Measurements from ENCODE around the gene ORAI1.
"Not testable (repeated sequence)": the region's sequence is repeated elsewhere in the genome, so short reads cannot be mapped to it uniquely, and the experiment has no call there.

ORAI1 gene

DNA sequence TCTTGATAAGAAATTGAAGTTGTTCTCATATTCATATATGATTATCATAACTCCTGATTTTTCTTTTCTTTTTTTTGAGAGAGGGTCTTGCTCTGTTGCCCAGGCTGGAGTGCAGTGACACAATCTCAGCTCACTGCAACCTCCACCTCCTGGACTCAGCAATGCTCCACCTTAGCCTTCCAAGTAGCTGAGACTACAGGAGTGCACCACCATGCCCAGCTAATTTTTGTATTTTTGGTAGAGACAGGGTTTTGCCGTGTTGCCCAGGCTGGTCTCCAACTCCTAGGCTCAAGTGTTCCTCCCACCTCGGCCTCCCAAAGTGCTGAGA lies 43.0 kb upstream of the ORAI1 start:
- Histone ChIP-seq H3K9ac (ENCODE audit: low read length) (peak overlapping the region; percentile 91), H3K27ac (ENCODE audit: low read length) (peak overlapping the region; percentile 3)

DNA sequence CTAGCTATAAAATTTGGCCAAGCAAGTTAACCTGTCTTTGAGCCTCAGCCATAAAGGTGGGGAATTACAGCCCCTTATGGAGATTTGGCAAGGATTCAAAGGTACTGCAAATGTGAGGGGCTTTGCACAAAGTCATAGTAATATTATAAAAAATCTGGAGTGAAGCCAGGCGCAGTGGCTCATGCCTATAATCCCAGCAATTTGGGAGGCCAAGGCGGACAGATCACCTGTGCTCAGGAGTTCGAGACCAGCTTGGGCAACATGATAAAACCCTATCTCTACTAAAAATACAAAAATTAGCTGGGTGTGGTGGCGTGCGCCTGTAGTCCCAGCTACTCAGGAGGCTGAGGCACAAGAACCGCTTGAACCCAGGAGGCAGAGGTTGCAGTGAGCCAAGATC lies 41.4 kb upstream of the ORAI1 start:
- H3K4me3 ChIP-seq (ENCODE audit: low read length); H3K9ac ChIP-seq (ENCODE audit: low read length); H3K27ac ChIP-seq (ENCODE audit: low read length); H3K36me3 ChIP-seq (ENCODE audit: control insufficient read depth, low read depth, low read length); H3K9me3 ChIP-seq (ENCODE audit: control insufficient read depth, low read depth, low read length); H3K27me3 ChIP-seq (ENCODE audit: control insufficient read depth, insufficient read depth, low read length): not testable (repeated sequence)
- H3K4me1 ChIP-seq (ENCODE audit: control insufficient read depth, low read depth, low read length) = peaks cover 19% of the 10 kb centered on the region

More for the DNA sequence above, 43.0 kb upstream of the ORAI1 start:
- not testable (repeated sequence) for H3K36me3 ChIP-seq (ENCODE audit: control insufficient read depth, low read depth, low read length); H3K9me3 ChIP-seq (ENCODE audit: control insufficient read depth, low read depth, low read length); H3K27me3 ChIP-seq (ENCODE audit: control insufficient read depth, insufficient read depth, low read length)
- Histone ChIP-seq H3K4me1 (ENCODE audit: control insufficient read depth, low read depth, low read length) (peaks cover 19% of the 10 kb centered on the region), H3K4me3 (ENCODE audit: low read length) (peak overlapping the region; percentile 72)

DNA sequence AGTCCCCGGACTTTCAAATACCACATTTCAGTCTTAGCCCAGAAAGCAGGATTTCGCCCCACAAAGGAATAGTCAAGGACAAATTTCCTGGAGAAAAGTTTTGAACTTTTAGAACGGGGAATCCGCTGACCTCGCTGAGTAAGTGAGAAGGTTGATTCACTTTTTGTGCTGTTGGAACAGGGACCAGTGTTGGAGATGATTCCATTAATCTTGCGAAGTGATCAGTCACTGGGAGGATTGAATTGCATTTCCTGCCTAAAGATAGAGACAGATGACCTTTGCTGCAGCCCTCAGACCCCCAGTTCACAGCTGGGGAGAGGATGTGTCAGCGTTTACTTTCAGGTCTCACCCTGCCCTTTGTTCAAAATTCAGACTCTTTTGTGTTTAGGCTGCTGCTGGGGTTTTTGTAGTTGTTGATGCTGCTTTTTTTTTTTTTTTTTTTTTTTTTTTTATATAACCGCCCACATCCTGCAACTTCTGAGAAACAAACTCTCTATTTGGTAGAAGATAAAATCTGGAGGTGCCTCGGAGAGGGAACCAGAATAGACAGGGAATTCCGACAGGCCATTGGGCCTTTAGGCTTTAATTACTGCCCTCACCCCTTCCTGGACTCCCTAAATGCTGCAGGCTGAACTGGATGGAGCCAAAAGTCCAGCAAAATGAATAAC lies 35.7 kb upstream of the ORAI1 start:
- Histone ChIP-seq H3K36me3 (ENCODE audit: control insufficient read depth, low read depth, low read length) (peaks cover 6% of the 10 kb centered on the region), H3K27ac (ENCODE audit: low read length) (peak overlapping the region; percentile 74), H3K4me3 (ENCODE audit: low read length) (peak overlapping the region; percentile 55), H3K4me1 (ENCODE audit: control insufficient read depth, low read depth, low read length) (peaks cover 9% of the 10 kb centered on the region), H3K9ac (ENCODE audit: low read length) (peak overlapping the region; percentile 73), H3K27me3 (ENCODE audit: control insufficient read depth, insufficient read depth, low read length) (no peaks in the 10 kb centered on the region), H3K9me3 (ENCODE audit: control insufficient read depth, low read depth, low read length) (no peaks in the 10 kb centered on the region)

DNA sequence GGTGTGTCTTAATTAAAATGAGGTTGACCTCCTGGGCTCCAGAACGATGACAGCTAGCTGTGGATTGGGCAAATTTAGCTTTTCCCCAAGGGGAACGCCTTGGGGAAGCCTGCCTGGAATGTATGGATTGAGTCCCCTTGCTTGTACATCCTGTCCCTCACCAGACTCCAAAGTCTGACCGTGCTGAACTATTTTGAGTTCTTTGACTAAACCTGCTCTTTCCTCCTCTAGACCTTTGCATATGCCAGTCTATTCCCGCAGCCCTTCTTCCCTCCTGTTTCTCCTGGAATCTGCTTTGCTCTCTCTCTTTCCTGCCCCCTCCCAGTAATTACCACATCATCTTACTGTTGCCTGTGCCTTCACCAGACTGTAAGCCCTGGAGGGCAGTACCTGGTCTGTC lies 34.0 kb upstream of the ORAI1 start:
- Histone ChIP-seq H3K36me3 (ENCODE audit: control insufficient read depth, low read depth, low read length) (peaks cover 9% of the 10 kb centered on the region), H3K4me1 (ENCODE audit: control insufficient read depth, low read depth, low read length) (peaks cover 9% of the 10 kb centered on the region), H3K9me3 (ENCODE audit: control insufficient read depth, low read depth, low read length) (no peaks in the 10 kb centered on the region), H3K4me3 (ENCODE audit: low read length) (no peak overlapping the region), H3K27me3 (ENCODE audit: control insufficient read depth, insufficient read depth, low read length) (no peaks in the 10 kb centered on the region), H3K9ac (ENCODE audit: low read length) (no peak overlapping the region), H3K27ac (ENCODE audit: low read length) (no peak overlapping the region)

DNA sequence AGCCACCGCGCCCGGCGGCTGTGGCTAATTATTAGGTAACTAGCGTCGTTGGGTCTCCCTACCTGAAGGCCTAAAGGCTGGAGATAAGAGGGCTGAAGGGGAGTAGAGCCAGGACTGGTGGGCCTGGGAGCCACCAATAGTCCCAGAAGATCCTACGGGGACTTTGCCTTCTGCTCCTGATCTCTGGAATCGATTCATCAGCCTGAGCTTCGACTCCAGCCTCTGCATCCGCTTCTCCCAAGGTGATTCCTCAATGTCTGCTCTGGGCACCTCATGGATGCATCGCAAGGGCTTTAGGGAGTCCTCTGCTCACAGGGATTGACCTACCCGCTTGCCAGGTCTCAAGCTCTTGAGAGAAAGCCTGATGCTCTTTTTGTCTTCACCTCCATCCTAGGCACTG lies 30.8 kb upstream of the ORAI1 start:
- H3K27ac ChIP-seq (ENCODE audit: low read length) = no peak overlapping the region

DNA sequence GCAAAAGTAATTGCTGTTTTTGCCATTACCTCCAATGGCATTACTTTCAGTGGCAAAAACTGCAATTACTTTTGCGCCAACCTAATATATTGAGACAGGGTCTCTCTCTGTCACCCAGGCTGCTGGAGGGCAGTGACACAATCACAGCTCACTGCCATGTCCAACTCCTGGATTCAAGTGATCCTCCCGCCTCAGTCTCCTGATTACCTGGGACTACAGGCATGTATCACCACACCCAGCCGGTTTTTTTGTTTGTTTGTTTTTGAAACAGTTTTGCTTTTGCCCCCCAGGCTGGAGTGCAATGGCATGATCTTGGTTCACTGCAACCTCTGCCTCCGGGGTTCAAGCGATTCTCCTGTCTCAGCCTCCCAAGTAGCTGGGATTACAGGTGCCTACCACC lies 29.8 kb upstream of the ORAI1 start:
- Histone ChIP-seq H3K4me3 (ENCODE audit: low read length) (no peak overlapping the region), H3K4me1 (ENCODE audit: control insufficient read depth, low read depth, low read length) (no peaks in the 10 kb centered on the region), H3K27ac (ENCODE audit: low read length) (no peak overlapping the region), H3K36me3 (ENCODE audit: control insufficient read depth, low read depth, low read length) (peaks cover 9% of the 10 kb centered on the region), H3K9ac (ENCODE audit: low read length) (no peak overlapping the region), H3K27me3 (ENCODE audit: control insufficient read depth, insufficient read depth, low read length) (no peaks in the 10 kb centered on the region), H3K9me3 (ENCODE audit: control insufficient read depth, low read depth, low read length) (no peaks in the 10 kb centered on the region)

More for the DNA sequence above, 30.8 kb upstream of the ORAI1 start:
- H3K27me3 ChIP-seq (ENCODE audit: control insufficient read depth, insufficient read depth, low read length) = no peaks in the 10 kb centered on the region
- peaks cover 5% of the 10 kb centered on the region for H3K4me1 ChIP-seq (ENCODE audit: control insufficient read depth, low read depth, low read length)
- H3K9me3 ChIP-seq (ENCODE audit: control insufficient read depth, low read depth, low read length) = no peaks in the 10 kb centered on the region
- H3K36me3 ChIP-seq (ENCODE audit: control insufficient read depth, low read depth, low read length) = peaks cover 9% of the 10 kb centered on the region
- no peak overlapping the region for H3K9ac ChIP-seq (ENCODE audit: low read length)
- no peak overlapping the region for H3K4me3 ChIP-seq (ENCODE audit: low read length)

DNA sequence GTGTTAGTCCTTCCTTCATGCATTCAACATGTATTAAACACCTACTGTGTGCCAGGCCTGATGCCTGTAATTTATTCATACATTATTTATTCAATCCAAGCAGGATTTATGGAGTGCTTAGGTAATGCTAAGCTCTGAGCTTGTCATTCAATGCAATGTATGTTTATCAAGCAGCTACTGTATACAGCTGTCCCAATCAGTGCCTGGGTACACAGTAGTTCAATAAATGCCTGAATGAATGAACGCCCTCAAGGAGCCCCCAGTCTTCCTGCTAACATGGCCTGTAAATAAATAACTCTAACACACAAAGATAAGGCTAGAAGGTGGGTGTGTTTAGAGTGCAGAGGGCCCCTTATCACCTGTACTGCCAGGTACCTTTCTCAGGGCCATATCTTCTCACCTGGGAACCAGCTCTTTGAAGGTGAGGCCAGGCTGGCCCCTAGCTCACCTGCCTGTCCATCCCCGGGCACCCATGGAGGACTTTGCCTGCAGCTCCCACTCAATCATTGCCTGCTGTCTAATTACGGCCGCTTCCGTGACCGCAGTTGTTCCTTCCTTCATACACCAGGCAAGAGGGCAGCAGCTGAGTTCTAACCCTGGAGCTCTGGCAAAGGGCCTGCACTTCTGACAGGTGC lies 25.5 kb upstream of the ORAI1 start:
- no peak overlapping the region for H3K4me3 ChIP-seq (ENCODE audit: low read length)
- H3K4me1 ChIP-seq (ENCODE audit: control insufficient read depth, low read depth, low read length) = no peaks in the 10 kb centered on the region
- H3K9me3 ChIP-seq (ENCODE audit: control insufficient read depth, low read depth, low read length) = no peaks in the 10 kb centered on the region
- H3K27ac ChIP-seq (ENCODE audit: low read length) = no peak overlapping the region
- H3K9ac ChIP-seq (ENCODE audit: low read length) = no peak overlapping the region
- peaks cover 3% of the 10 kb centered on the region for H3K36me3 ChIP-seq (ENCODE audit: control insufficient read depth, low read depth, low read length)
- no peaks in the 10 kb centered on the region for H3K27me3 ChIP-seq (ENCODE audit: control insufficient read depth, insufficient read depth, low read length)

DNA sequence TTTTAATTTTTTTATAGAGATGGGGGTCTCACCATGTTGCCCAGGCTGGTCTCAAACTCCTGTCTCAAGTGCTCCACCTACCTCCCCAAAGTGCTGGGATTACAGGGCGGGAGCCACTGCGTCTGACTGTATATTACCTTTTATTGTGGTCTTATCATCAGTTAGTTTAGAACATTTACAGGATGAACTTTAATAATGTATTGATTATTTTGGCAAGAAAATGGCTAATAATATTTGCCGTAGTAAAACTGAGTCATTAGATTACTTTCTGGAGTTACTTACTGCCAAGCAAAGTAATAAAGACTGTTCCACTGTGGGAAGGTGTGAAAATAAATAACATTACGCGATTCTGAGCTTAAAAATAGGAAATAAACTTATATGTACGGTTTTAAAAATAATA lies 23.6 kb upstream of the ORAI1 start:
- Histone ChIP-seq H3K9me3 (ENCODE audit: control insufficient read depth, low read depth, low read length) (no peaks in the 10 kb centered on the region), H3K9ac (ENCODE audit: low read length) (no peak overlapping the region), H3K36me3 (ENCODE audit: control insufficient read depth, low read depth, low read length) (no peaks in the 10 kb centered on the region), H3K4me1 (ENCODE audit: control insufficient read depth, low read depth, low read length) (no peaks in the 10 kb centered on the region), H3K4me3 (ENCODE audit: low read length) (no peak overlapping the region), H3K27ac (ENCODE audit: low read length) (no peak overlapping the region), H3K27me3 (ENCODE audit: control insufficient read depth, insufficient read depth, low read length) (no peaks in the 10 kb centered on the region)

DNA sequence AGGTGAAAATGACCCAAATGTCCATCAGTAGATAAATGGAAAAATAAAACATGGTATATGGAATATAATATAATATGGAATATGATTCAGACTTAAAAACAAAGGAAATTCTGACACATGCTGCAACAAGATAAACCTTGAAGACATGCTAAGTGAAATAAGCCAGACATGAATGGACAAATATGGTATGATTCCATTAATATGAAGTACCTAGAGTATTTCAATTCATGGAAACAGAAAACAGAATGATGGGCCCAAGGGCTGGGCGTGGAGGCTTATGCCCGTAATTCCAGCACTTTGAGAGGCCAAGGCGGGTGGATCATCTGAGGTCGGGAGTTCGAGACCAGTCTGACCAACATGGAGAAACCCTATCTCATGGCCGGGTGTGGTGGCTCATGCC lies 22.7 kb upstream of the ORAI1 start:
- Histone ChIP-seq H3K9ac (ENCODE audit: low read length) (no peak overlapping the region), H3K4me3 (ENCODE audit: low read length) (no peak overlapping the region), H3K4me1 (ENCODE audit: control insufficient read depth, low read depth, low read length) (no peaks in the 10 kb centered on the region), H3K9me3 (ENCODE audit: control insufficient read depth, low read depth, low read length) (no peaks in the 10 kb centered on the region), H3K27me3 (ENCODE audit: control insufficient read depth, insufficient read depth, low read length) (no peaks in the 10 kb centered on the region), H3K27ac (ENCODE audit: low read length) (no peak overlapping the region), H3K36me3 (ENCODE audit: control insufficient read depth, low read depth, low read length) (no peaks in the 10 kb centered on the region)

DNA sequence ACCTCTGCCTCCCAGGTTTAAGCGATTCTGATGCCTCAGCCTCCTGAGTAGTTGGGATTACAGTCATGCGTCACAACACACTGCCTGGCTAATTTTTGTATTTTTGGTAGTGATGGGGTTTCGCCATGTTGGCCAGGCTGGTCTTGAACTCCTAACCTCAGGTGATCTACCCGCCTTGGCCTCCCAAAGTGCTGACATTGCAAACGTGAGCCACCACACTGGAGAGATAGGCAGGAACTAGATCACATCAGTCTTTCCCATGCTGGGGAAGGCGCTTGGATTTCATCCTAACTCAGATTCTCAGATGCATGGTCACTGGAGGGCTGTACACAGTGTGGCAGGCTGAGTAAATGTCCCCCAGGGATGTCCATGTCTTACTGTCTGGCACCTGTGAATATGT lies 18.0 kb upstream of the ORAI1 start:
- no peaks in the 10 kb centered on the region for H3K27me3 ChIP-seq (ENCODE audit: control insufficient read depth, insufficient read depth, low read length)
- H3K36me3 ChIP-seq (ENCODE audit: control insufficient read depth, low read depth, low read length) = no peaks in the 10 kb centered on the region
- H3K9ac ChIP-seq (ENCODE audit: low read length) = no peak overlapping the region
- H3K4me3 ChIP-seq (ENCODE audit: low read length) = no peak overlapping the region
- H3K27ac ChIP-seq (ENCODE audit: low read length) = no peak overlapping the region
- no peaks in the 10 kb centered on the region for H3K9me3 ChIP-seq (ENCODE audit: control insufficient read depth, low read depth, low read length)
- no peaks in the 10 kb centered on the region for H3K4me1 ChIP-seq (ENCODE audit: control insufficient read depth, low read depth, low read length)

DNA sequence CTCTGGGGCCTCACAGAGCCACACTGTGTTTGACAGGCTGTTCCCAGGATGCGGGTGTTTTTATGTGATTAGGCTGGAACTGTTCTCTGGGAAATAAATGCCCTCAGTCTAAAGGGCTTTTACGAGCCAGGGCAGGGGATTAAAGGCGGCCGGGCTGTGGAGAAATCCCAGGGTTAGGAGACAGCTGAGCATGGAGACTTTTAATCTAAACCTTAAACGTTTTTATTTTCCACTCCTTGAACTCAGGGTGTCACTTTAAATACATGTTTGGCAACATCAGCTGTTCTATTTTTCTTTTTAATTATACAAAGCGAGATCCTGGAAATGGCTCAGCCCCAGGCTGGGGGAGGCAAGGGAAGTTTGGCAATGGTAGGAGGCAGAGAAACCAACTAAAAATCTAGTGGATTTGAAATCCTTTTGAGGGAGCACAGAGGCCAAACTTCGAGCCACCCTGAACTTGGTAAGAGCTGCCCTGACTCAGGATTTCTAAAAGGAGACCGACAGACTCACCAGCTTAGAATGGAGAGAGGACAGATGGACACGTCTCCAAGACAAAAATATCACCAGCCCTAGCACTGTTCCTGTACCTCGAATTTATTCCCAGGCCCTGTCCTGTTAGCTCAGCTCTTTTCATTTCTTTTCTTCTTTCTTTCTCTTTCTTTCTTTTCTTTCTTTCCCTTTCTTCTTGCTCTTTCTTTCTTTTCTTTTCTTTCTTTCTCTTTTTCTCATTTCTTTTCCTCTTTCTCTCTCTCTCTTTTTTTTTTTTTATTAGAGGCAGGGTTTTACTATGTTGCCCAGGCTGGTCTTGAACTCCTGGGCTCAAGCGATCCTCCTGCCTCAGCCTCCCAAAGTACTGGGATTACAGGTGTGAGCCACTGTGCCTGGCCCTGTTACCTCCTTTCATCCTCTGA lies 15.8 kb upstream of the ORAI1 start:
- Histone ChIP-seq H3K4me3 (ENCODE audit: low read length) (no peak overlapping the region), H3K27me3 (ENCODE audit: control insufficient read depth, insufficient read depth, low read length) (no peaks in the 10 kb centered on the region), H3K27ac (ENCODE audit: low read length) (no peak overlapping the region), H3K36me3 (ENCODE audit: control insufficient read depth, low read depth, low read length) (no peaks in the 10 kb centered on the region), H3K4me1 (ENCODE audit: control insufficient read depth, low read depth, low read length) (no peaks in the 10 kb centered on the region), H3K9me3 (ENCODE audit: control insufficient read depth, low read depth, low read length) (no peaks in the 10 kb centered on the region), H3K9ac (ENCODE audit: low read length) (no peak overlapping the region)

Data from iPS-18a (cell line).